ENCODE results near the gene KCTD17.

The KCTD17 gene

GRCh38 chr22:37008365-37008764, 43.2 kb upstream of the KCTD17 start:
- ChIA-PET POLR2A (interaction anchor here (3.5 kb wide), 1 partner anchor 11 kb away, joined by 21 read pairs; the partner anchor contains the start of genes MPST and TST), CTCF (interaction anchor here (0.7 kb wide), 1 partner anchor 10 kb away, joined by 3 read pairs; no protein-coding TSS in a partner anchor)
- TF ChIP-seq ZNF384 (IDR thresholded peaks at IDR 0.05): no peak
- no peak for TF ChIP-seq SUZ12 (IDR thresholded peaks at IDR 0.05)
- no peak for TF ChIP-seq FOXK2 (IDR thresholded peaks at IDR 0.05)
- TF ChIP-seq SP1 (IDR thresholded peaks at IDR 0.05): no peak
- no peak for TF ChIP-seq CTBP1 (IDR thresholded peaks at IDR 0.05; ENCODE audit: borderline replicate concordance)
- no peak for TF ChIP-seq FOXM1 (IDR thresholded peaks at IDR 0.05; ENCODE audit: borderline replicate concordance)
- TF ChIP-seq NFRKB (IDR thresholded peaks at IDR 0.05): no peak
- no peak for TF ChIP-seq ARNT (IDR thresholded peaks at IDR 0.05)
- no peak for TF ChIP-seq BHLHE40 (IDR thresholded peaks at IDR 0.05; ENCODE audit: borderline replicate concordance)
- no peak for TF ChIP-seq ELF4 (IDR thresholded peaks at IDR 0.05)
- no peak for TF ChIP-seq L3MBTL2 (conservative IDR thresholded peaks at IDR 0.05)
- TF ChIP-seq HDGF (IDR thresholded peaks at IDR 0.05; ENCODE audit: borderline replicate concordance): no peak
- TF ChIP-seq LEF1 (IDR thresholded peaks at IDR 0.05; ENCODE audit: borderline replicate concordance): no peak
- TF ChIP-seq FOXA1 (IDR thresholded peaks at IDR 0.05): no peak
- TF ChIP-seq TARDBP (IDR thresholded peaks at IDR 0.05): no peak
- TF ChIP-seq, protein P1, sequence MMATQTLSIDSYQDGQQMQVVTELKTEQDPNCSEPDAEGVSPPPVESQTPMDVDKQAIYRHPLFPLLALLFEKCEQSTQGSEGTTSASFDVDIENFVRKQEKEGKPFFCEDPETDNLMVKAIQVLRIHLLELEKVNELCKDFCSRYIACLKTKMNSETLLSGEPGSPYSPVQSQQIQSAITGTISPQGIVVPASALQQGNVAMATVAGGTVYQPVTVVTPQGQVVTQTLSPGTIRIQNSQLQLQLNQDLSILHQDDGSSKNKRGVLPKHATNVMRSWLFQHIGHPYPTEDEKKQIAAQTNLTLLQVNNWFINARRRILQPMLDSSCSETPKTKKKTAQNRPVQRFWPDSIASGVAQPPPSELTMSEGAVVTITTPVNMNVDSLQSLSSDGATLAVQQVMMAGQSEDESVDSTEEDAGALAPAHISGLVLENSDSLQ (IDR thresholded peaks at IDR 0.05): no peak
- DNase-seq (ENCODE audit: extremely low spot score): no peak

DNA sequence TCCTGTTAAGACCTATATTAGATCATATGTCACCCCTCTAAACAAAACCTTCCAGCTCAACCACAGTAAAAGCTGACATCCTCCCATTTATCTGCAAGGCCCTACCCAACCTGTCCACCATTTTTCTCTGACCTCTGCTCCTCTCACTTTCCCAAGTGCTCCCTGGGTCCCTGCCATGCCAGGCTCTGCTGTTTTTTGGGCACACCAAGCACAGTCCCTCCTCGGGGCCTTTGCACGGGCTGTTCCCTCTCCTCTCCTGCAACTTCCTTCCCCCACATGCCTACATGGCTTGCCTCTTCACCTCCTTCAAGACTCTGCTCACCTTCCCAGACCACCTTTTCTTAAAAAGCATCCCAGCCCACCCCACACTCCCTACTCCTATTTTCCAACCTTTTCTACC, 42.1 kb upstream of the KCTD17 start:
- TF ChIP-seq L3MBTL2 (conservative IDR thresholded peaks at IDR 0.05): no peak
- no peak for TF ChIP-seq HDGF (IDR thresholded peaks at IDR 0.05; ENCODE audit: borderline replicate concordance)
- no peak for TF ChIP-seq SP1 (IDR thresholded peaks at IDR 0.05)
- no peak for TF ChIP-seq SUZ12 (IDR thresholded peaks at IDR 0.05)
- TF ChIP-seq BHLHE40 (IDR thresholded peaks at IDR 0.05; ENCODE audit: borderline replicate concordance): no peak
- POLR2A ChIA-PET: interaction anchor here (3.5 kb wide), 1 partner anchor 10 kb away, joined by 21 read pairs; the partner anchor contains the start of genes MPST and TST
- CTCF ChIA-PET: no interaction called here
- DNase-seq (ENCODE audit: extremely low spot score): no peak

DNA sequence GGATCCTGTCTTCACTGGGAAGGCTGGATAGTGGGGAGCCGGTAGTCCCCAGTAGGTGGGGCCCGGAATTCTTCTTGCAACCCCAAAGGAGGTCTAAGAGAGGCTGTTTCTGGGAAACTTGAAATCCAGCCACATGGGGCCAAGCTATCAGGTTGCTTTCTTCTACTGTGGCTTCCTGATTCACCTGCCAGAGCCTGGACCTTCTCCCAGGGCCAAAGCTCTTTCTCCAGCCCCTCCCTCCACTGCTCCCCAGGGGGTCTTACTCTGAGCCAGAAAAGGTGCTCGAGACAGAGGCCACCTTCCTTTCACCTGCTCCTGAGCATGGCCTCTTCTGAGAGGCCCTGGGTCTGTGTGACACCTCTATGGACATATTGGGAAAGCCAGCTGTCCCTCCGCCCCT, 41.4 kb upstream of the KCTD17 start:
- TF ChIP-seq LEF1 (IDR thresholded peaks at IDR 0.05; ENCODE audit: borderline replicate concordance): no peak
- TF ChIP-seq FOXK2 (IDR thresholded peaks at IDR 0.05): no peak
- TF ChIP-seq HDGF (IDR thresholded peaks at IDR 0.05; ENCODE audit: borderline replicate concordance): no peak
- no peak for TF ChIP-seq NFRKB (IDR thresholded peaks at IDR 0.05)
- TF ChIP-seq, protein P1 (IDR thresholded peaks at IDR 0.05): no peak
- TF ChIP-seq SUZ12 (IDR thresholded peaks at IDR 0.05): no peak
- TF ChIP-seq CTBP1 (IDR thresholded peaks at IDR 0.05; ENCODE audit: borderline replicate concordance): no peak
- TF ChIP-seq ELF4 (IDR thresholded peaks at IDR 0.05): no peak
- TF ChIP-seq L3MBTL2 (conservative IDR thresholded peaks at IDR 0.05): no peak
- TF ChIP-seq ARNT (IDR thresholded peaks at IDR 0.05): no peak
- TF ChIP-seq ZNF384 (IDR thresholded peaks at IDR 0.05): no peak
- TF ChIP-seq TARDBP (IDR thresholded peaks at IDR 0.05): no peak
- TF ChIP-seq SP1 (IDR thresholded peaks at IDR 0.05): no peak
- no peak for TF ChIP-seq BHLHE40 (IDR thresholded peaks at IDR 0.05; ENCODE audit: borderline replicate concordance)
- ChIA-PET CTCF (no interaction called here), POLR2A (interaction anchor here (3.5 kb wide), 1 partner anchor 9 kb away, joined by 21 read pairs; the partner anchor contains the start of genes MPST and TST)
- no peak for DNase-seq (ENCODE audit: extremely low spot score)

- ChIA-PET POLR2A (interaction anchor here (1.1 to 3.5 kb wide), 2 partner anchors 8 to 15 kb away, joined by 3 to 21 read pairs; partner anchors contain the start of genes MPST and TST), CTCF (no interaction called here)
- no peak for TF ChIP-seq SUZ12 (IDR thresholded peaks at IDR 0.05)
- no peak for TF ChIP-seq FOXA1 (IDR thresholded peaks at IDR 0.05)
- TF ChIP-seq ARNT (IDR thresholded peaks at IDR 0.05): no peak
- TF ChIP-seq ZNF384 (IDR thresholded peaks at IDR 0.05): no peak
- TF ChIP-seq, protein P1 (IDR thresholded peaks at IDR 0.05): no peak
- TF ChIP-seq FOXM1 (IDR thresholded peaks at IDR 0.05; ENCODE audit: borderline replicate concordance): no peak
- TF ChIP-seq BHLHE40 (IDR thresholded peaks at IDR 0.05; ENCODE audit: borderline replicate concordance): no peak
- no peak for TF ChIP-seq ELF4 (IDR thresholded peaks at IDR 0.05)
- TF ChIP-seq L3MBTL2 (conservative IDR thresholded peaks at IDR 0.05): no peak
- no peak for TF ChIP-seq SP1 (IDR thresholded peaks at IDR 0.05)
- TF ChIP-seq LEF1 (IDR thresholded peaks at IDR 0.05; ENCODE audit: borderline replicate concordance): no peak
- no peak for TF ChIP-seq HDGF (IDR thresholded peaks at IDR 0.05; ENCODE audit: borderline replicate concordance)
- no peak for TF ChIP-seq FOXK2 (IDR thresholded peaks at IDR 0.05)
- no peak for DNase-seq (ENCODE audit: extremely low spot score)
Observed at GRCh38 chr22:37010976-37011375, 40.6 kb upstream of the KCTD17 start.

GRCh38 chr22:37011472-37011871, 40.1 kb upstream of the KCTD17 start:
- no peak for TF ChIP-seq NFRKB (IDR thresholded peaks at IDR 0.05)
- no peak for TF ChIP-seq FOXK2 (IDR thresholded peaks at IDR 0.05)
- CTCF ChIA-PET: no interaction called here
- no peak for DNase-seq (ENCODE audit: extremely low spot score)
- POLR2A ChIA-PET: interaction anchor here (1.1 to 3.5 kb wide), 2 partner anchors 8 to 14 kb away, joined by 3 to 21 read pairs; partner anchors contain the start of genes MPST and TST

DNA sequence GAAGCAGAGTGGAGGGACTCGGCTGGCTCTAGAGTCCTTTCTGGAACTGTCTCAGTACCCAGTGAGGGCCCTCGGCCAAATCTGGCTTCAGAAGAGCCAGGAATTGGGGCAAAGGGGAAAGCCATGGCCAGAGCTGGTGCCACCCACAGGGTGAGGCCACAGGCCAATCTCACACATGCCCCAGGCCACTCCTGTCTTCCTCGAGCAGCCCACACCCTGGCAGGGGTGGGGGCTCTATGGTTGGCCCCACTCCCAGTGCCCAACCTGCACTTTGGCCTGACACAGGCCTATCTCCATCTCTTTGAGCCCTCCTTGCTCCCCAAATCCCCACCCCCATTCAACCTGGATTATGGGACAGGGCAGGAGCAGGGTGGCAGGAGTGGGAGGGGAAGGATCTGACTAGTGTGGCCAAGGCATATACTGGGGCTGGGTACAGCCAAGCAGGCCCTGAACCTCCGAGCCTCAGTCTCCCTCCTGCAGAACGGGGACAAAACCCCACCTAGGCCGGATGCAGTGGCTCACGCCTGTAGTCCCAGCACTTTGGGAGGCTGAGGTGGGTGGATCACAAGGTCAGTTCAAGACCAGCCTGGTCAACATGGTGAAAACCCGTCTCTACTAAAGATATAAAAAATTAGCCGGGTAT, 39.2 kb upstream of the KCTD17 start:
- ChIA-PET POLR2A (interaction anchor here (1.1 kb wide), 1 partner anchor 13 kb away, joined by 3 read pairs; no protein-coding TSS in a partner anchor), CTCF (interaction anchor here (1.7 kb wide), 1 partner anchor 14 kb away, joined by 4 read pairs; no protein-coding TSS in a partner anchor)
- DNase-seq (ENCODE audit: extremely low spot score): no peak
- TF ChIP-seq FOXA1 (IDR thresholded peaks at IDR 0.05): no peak
- TF ChIP-seq L3MBTL2 (conservative IDR thresholded peaks at IDR 0.05): no peak
- no peak for TF ChIP-seq SP1 (IDR thresholded peaks at IDR 0.05)
- TF ChIP-seq CTBP1 (IDR thresholded peaks at IDR 0.05; ENCODE audit: borderline replicate concordance): no peak
- TF ChIP-seq SUZ12 (IDR thresholded peaks at IDR 0.05): no peak
- TF ChIP-seq FOXK2 (IDR thresholded peaks at IDR 0.05): no peak
- TF ChIP-seq FOXM1 (IDR thresholded peaks at IDR 0.05; ENCODE audit: borderline replicate concordance): no peak
- TF ChIP-seq NFRKB (IDR thresholded peaks at IDR 0.05): no peak
- no peak for TF ChIP-seq BHLHE40 (IDR thresholded peaks at IDR 0.05; ENCODE audit: borderline replicate concordance)
- TF ChIP-seq, protein P1 (IDR thresholded peaks at IDR 0.05): no peak
- TF ChIP-seq LEF1 (IDR thresholded peaks at IDR 0.05; ENCODE audit: borderline replicate concordance): no peak
- no peak for TF ChIP-seq HDGF (IDR thresholded peaks at IDR 0.05; ENCODE audit: borderline replicate concordance)
- no peak for TF ChIP-seq TARDBP (IDR thresholded peaks at IDR 0.05)
- TF ChIP-seq ARNT (IDR thresholded peaks at IDR 0.05): no peak
- TF ChIP-seq ZNF384 (IDR thresholded peaks at IDR 0.05): no peak
- TF ChIP-seq ELF4 (IDR thresholded peaks at IDR 0.05): no peak

Measured in HEK293T (cell line).